A172 (cell line): Measurements from ENCODE around the gene FAXDC2. TPM values are rescaled to one million over a fixed set of nuclear protein-coding genes. Genes with fewer than 3 reads are reported as not detected.

Experiments
- total RNA-seq: library from RNA; depleted of rRNA; stranded (reverse); fragments of >200 nt; shearing (Covaris generic); gene quantifications from 2 replicates; pipeline ENCODE4 v1.2.3, GENCODE V29; 2014; rRNA removed

Gene FAXDC2
- total RNA-seq, 1 experiment from 2014 or later, result 3.5 TPM

Other genes starting within 250 kb of the FAXDC2 start
- 76.1 and 78.4 TPM in 2 replicates for gene LARP1, start 95.2 kb downstream of the FAXDC2 start, total RNA-seq
- gene CNOT8, start 8.0 kb upstream of the FAXDC2 start, total RNA-seq, result 82.7 and 85.0 TPM in 2 replicates
- gene GEMIN5, start 87.6 kb upstream of the FAXDC2 start, total RNA-seq, result 29.2 and 37.2 TPM in 2 replicates
- gene MRPL22, start 90.5 kb upstream of the FAXDC2 start, total RNA-seq, result 37.9 and 58.5 TPM in 2 replicates
- gene KIF4B, start 163.2 kb upstream of the FAXDC2 start, total RNA-seq, result 0.02 TPM in 1 of 2 replicates, not detected in the other